GM12872 (cell line): ENCODE results near the gene WSB1.

Experiments
- CTCF ChIP-seq: IDR thresholded peaks from 3 replicates; pipeline ENCODE4 v1.5.1; 2011; ENCODE audit warnings: low read depth, mild to moderate bottlenecking, low read length, moderate library complexity; ENCODE audit not compliant: insufficient read depth

The WSB1 gene

GRCh38 chr17:27343294-27343693 is 49.4 kb downstream of the WSB1 start:
- no peak for TF ChIP-seq CTCF

- TF ChIP-seq CTCF = no peak
Observed at GRCh38 chr17:27343977-27344607, 50.2 kb downstream of the WSB1 start.

GRCh38 chr17:27345141-27345904 is 51.4 kb downstream of the WSB1 start:
- TF ChIP-seq CTCF = no peak

- no peak for TF ChIP-seq CTCF
Observed at GRCh38 chr17:27346228-27346899, 52.5 kb downstream of the WSB1 start.

GRCh38 chr17:27348196-27348595 is 54.3 kb downstream of the WSB1 start:
- TF ChIP-seq CTCF = no peak

- TF ChIP-seq CTCF = no peak
Observed at GRCh38 chr17:27349540-27350021, 55.7 kb downstream of the WSB1 start.

- TF ChIP-seq CTCF = no peak
Observed at GRCh38 chr17:27351759-27352158, 57.8 kb downstream of the WSB1 start.
